Ovary (tissue), 3 donors: Measurements from ENCODE around the gene SCARF2.

Experiments
- POLR2A ChIP-seq: fragments of 450-650 bp; IDR thresholded peaks from one replicate; pipeline ENCODE4 v1.6.1; 2017; ENCODE audit warnings: antibody characterized with exemption, mild to moderate bottlenecking, moderate library complexity
- TF ChIP-seq, protein P1 (sequence below), 3 donors: fragments of 450-650 bp in 2 of 3; fragments of 200-600 bp in 1 of 3; IDR thresholded peaks; one replicate each; pipeline versions ENCODE4 v1.5.1 to v1.8.0; 2016 to 2022; ENCODE audit warnings: antibody characterized with exemption in 3 of 3, mild to moderate bottlenecking in 1 of 3
- donor health status: DM: no; HTN: no; CAD: no.

DNA sequence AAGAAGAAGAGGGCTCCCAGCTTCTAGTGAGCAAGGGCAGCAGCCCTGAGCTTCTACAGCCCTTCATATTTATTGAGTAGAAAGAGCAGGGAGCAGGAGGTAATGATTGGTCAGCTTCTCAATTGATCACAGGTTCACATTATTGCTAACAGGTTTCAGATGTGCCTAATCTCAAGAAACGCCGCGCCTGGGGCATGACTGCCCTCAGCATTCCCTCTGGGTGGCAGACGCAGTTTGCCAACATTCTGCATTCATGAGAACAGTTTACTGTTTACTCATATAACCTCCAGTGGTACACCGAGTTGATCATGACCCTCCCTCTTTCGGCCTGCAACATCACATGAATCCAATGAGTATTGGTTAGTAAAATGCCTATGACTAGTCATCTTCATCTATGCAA is 48.3 kb downstream of the SCARF2 start:
- TF ChIP-seq, protein P1, sequence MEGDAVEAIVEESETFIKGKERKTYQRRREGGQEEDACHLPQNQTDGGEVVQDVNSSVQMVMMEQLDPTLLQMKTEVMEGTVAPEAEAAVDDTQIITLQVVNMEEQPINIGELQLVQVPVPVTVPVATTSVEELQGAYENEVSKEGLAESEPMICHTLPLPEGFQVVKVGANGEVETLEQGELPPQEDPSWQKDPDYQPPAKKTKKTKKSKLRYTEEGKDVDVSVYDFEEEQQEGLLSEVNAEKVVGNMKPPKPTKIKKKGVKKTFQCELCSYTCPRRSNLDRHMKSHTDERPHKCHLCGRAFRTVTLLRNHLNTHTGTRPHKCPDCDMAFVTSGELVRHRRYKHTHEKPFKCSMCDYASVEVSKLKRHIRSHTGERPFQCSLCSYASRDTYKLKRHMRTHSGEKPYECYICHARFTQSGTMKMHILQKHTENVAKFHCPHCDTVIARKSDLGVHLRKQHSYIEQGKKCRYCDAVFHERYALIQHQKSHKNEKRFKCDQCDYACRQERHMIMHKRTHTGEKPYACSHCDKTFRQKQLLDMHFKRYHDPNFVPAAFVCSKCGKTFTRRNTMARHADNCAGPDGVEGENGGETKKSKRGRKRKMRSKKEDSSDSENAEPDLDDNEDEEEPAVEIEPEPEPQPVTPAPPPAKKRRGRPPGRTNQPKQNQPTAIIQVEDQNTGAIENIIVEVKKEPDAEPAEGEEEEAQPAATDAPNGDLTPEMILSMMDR (IDR thresholded peaks at IDR 0.05) = no peak
- TF ChIP-seq POLR2A = no peak
